Kasumi-1 (cell line): ENCODE data around the gene DSCAM.

Source experiments
- DNase-seq, 2 experiments: peaks; one replicate each; lab custom pipeline; 2025; lab: John Stamatoyannopoulos, UW

Gene DSCAM

GRCh38 chr21:39976800-39977199 lies 870.2 kb downstream of the DSCAM start:
- no peak for DNase-seq

- no peak for DNase-seq
Measured at GRCh38 chr21:39972976-39973770, 873.8 kb downstream of the DSCAM start.

- no peak for DNase-seq
Measured at GRCh38 chr21:39972471-39972870, 874.5 kb downstream of the DSCAM start.

- DNase-seq: no peak
Measured at GRCh38 chr21:39971956-39972355, 875.0 kb downstream of the DSCAM start.

- DNase-seq: no peak
Measured at GRCh38 chr21:39969691-39970364, 877.1 kb downstream of the DSCAM start.

- DNase-seq: no peak
Measured at GRCh38 chr21:39968010-39968409, 878.9 kb downstream of the DSCAM start.

GRCh38 chr21:39966786-39967185 lies 880.2 kb downstream of the DSCAM start:
- no peak for DNase-seq

- no peak for DNase-seq
Measured at GRCh38 chr21:39965026-39965425, 881.9 kb downstream of the DSCAM start.

GRCh38 chr21:39961251-39961650 lies 885.7 kb downstream of the DSCAM start:
- no peak for DNase-seq
